DMS53 treated with DMSO at 0.1 percent for 48 hours (cell line): ENCODE measurements around the gene ARHGAP29.
A peak's percentile ranks its signal among the peaks of the same experiment; 100 is the strongest.

Source experiments
- DNase-seq: peaks from one replicate; lab custom pipeline; 2025; ENCODE audit not compliant: unreplicated experiment; lab: John Stamatoyannopoulos, UW

ARHGAP29 gene

GRCh38 chr1:94236013-94236491 lies 1.3 kb downstream of the ARHGAP29 start:
- no peak for DNase-seq

GRCh38 chr1:94235189-94236012 lies 2.0 kb downstream of the ARHGAP29 start:
- no peak for DNase-seq

GRCh38 chr1:94234615-94235014 lies 2.8 kb downstream of the ARHGAP29 start:
- no peak for DNase-seq

GRCh38 chr1:94231746-94232145 lies 5.6 kb downstream of the ARHGAP29 start:
- DNase-seq = no peak

GRCh38 chr1:94230920-94231319 lies 6.5 kb downstream of the ARHGAP29 start:
- DNase-seq = no peak

- no peak for DNase-seq
These were observed 8.6 kb downstream of the ARHGAP29 start for GRCh38 chr1:94228640-94229375.

GRCh38 chr1:94227624-94228023 lies 9.8 kb downstream of the ARHGAP29 start:
- DNase-seq = no peak

GRCh38 chr1:94225845-94226244 lies 11.5 kb downstream of the ARHGAP29 start:
- DNase-seq = peak; percentile 28

GRCh38 chr1:94218332-94218731 lies 19.1 kb downstream of the ARHGAP29 start:
- no peak for DNase-seq

GRCh38 chr1:94215955-94216354 lies 21.4 kb downstream of the ARHGAP29 start:
- no peak for DNase-seq

- DNase-seq = no peak
These were observed 27.4 kb downstream of the ARHGAP29 start for GRCh38 chr1:94209982-94210381.

- DNase-seq = no peak
These were observed 28.0 kb downstream of the ARHGAP29 start for GRCh38 chr1:94209425-94209824.

- no peak for DNase-seq
These were observed 29.7 kb downstream of the ARHGAP29 start for GRCh38 chr1:94207695-94208094.

GRCh38 chr1:94205639-94206038 lies 31.7 kb downstream of the ARHGAP29 start:
- no peak for DNase-seq

GRCh38 chr1:94202241-94202640 lies 35.1 kb downstream of the ARHGAP29 start:
- no peak for DNase-seq

GRCh38 chr1:94199398-94199797 lies 38.0 kb downstream of the ARHGAP29 start:
- DNase-seq = no peak

- no peak for DNase-seq
These were observed 43.1 kb downstream of the ARHGAP29 start for GRCh38 chr1:94194079-94194865.

- DNase-seq = no peak
These were observed 44.3 kb downstream of the ARHGAP29 start for GRCh38 chr1:94193128-94193527.

- no peak for DNase-seq
These were observed 46.2 kb downstream of the ARHGAP29 start for GRCh38 chr1:94191216-94191615.

GRCh38 chr1:94186946-94187345 lies 50.4 kb downstream of the ARHGAP29 start:
- DNase-seq = no peak

GRCh38 chr1:94183197-94183815 lies 54.1 kb downstream of the ARHGAP29 start:
- no peak for DNase-seq
